Epithelial cell of proximal tubule (primary cell): ENCODE results near the gene SORL1-AS1.

Experiments
- DNase-seq: peaks from one replicate; pipeline ENCODE4 v3.0.0-alpha.2; 2011; ENCODE audit warnings: low read depth
- H3K4me3 ChIP-seq: 2 replicates; pipeline ENCODE4 v1.5.1; 2011; ENCODE audit warnings: low read depth, mild to moderate bottlenecking, low read length
- TF ChIP-seq, protein P1 (sequence below): conservative IDR thresholded peaks from 2 replicates; pipeline ENCODE4 v1.5.1; 2012; ENCODE audit warnings: low read depth, mild to moderate bottlenecking, low read length

The SORL1-AS1 gene

DNA sequence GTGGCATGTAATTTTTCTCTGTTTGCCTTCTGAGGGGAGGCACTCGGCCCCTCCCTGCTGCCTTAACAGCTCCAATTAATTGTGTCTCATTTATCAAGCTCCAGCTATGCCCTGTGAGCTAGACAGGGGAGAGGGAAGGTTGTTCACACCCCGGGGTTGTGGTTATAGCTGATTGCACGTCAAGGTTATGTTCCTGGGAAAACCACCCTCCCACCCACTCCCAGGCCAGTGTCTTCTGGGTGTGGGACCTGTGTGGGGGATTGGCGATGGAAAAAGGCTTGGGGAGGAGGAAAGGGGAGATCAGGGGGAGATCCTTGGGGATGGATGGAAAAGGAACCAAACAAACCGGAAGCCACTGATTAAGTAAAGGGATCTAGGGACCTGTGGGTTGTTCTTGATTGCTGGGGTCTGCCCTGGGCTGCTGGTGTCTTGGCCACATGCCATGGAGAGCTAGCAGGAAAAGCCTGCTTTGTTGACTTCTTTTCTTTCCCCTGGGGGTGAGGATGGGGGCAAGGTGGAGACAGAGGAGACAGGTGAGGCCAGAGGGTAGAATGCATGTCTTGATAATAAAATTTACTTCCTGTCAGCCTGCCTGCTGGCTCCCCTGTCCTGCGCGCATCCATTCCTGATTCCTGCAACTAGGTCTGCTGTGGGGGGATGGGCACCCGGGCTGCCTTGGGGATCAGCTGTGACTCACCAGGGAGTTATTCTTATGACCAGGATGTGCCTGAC, 13.5 kb upstream of the SORL1-AS1 start:
- TF ChIP-seq, protein P1, sequence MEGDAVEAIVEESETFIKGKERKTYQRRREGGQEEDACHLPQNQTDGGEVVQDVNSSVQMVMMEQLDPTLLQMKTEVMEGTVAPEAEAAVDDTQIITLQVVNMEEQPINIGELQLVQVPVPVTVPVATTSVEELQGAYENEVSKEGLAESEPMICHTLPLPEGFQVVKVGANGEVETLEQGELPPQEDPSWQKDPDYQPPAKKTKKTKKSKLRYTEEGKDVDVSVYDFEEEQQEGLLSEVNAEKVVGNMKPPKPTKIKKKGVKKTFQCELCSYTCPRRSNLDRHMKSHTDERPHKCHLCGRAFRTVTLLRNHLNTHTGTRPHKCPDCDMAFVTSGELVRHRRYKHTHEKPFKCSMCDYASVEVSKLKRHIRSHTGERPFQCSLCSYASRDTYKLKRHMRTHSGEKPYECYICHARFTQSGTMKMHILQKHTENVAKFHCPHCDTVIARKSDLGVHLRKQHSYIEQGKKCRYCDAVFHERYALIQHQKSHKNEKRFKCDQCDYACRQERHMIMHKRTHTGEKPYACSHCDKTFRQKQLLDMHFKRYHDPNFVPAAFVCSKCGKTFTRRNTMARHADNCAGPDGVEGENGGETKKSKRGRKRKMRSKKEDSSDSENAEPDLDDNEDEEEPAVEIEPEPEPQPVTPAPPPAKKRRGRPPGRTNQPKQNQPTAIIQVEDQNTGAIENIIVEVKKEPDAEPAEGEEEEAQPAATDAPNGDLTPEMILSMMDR, result no peak
- no peak for DNase-seq
- no peak overlapping the region for H3K4me3 ChIP-seq

DNA sequence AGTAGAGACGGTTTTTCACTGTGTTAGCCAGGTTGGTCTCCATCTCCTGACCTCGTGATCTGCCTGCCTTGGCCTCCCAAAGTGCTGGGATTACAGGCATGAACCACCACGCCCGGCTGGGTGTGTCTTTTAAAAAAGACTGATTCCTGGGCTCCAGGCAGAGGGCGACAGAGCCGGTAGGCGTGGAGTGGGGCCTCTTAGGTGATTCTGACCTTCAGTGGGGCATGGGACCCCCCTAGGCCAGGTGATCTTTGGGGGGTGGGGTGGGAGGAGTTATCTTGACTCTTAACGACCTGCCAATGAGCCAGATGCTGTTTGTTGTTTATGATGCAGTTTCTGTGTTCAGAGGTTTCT, 12.9 kb upstream of the SORL1-AS1 start:
- no peak overlapping the region for H3K4me3 ChIP-seq
- DNase-seq, result no peak
- TF ChIP-seq, protein P1, result no peak

DNA sequence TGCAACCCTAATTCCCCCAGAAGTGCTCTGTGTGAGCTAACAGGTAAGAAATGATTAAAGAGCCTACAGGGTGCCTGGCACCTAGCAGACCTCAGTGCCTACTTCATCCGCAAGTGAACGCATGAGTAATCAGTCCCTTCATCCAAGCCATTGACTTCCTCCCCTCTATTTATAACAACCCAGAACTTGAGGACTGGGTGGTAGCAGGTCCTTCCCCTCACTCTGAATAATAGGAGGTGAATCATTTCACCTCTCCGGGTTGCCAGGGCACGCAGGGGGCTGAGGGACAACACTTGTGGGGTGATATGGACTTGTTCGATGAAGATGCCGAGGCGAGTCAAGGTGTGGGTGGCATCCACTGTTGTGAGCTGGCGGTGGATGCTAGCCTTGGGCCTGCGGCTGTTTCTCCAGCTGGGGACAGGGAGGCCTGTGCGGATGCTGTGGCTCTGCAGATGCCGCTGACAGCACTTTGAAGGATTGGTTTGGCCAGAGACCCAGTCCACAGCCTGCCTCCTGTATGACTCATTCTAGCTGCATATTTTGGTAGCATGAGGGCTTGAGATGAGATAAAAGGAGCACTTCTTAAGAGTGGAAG, 11.7 kb upstream of the SORL1-AS1 start:
- no peak for DNase-seq
- H3K4me3 ChIP-seq, result no peak overlapping the region
- TF ChIP-seq, protein P1, result no peak

DNA sequence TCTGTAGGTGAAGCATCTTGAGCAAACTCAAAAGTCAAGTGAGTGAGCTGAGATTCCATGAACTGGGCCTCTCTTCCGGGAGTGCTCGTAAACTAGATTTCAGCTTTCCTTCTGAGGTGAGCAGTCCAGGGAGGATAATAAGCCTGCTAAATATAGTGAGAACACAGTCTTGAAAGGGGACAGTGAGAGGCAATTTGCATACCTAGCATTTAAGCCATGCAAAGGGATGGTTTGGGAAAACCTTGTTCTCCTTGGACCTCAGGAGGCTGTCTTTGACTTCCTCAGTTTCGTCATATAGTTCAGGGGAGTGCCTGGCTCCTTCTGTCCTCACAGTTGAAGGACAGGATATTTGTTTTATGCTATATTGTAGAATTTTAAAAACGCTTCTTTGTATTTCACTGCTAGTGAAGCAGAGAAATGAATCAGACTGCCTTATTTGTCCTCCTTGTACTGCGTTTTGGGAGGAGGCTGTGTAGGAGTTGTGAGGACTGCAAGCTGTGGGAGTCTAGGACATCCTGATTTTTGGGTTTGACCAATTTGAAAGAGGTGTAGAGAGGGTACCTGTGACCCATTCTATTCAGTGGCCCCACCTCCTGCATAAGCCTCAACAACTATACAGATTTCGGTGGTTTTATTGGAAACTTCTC, 11.0 kb upstream of the SORL1-AS1 start:
- no peak for DNase-seq
- H3K4me3 ChIP-seq, result no peak overlapping the region
- TF ChIP-seq, protein P1, result no peak

DNA sequence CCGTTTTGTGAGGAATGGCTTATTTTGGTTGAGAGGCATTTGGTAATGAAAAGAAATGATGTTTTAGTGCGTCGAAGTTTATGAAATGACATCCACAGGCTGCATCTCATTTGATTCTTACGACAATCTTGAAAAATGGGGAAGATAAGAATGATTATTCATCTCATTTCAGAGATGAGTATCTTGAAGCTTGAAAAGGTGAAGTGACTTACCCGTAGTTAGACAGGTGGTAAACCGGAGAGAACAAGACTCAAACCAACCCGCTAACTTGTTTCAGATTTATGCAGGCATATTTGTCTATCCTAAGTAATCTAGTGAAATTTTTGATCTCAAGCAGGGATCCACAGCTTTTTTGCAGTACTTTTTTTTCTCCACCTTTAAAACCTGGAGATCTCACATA, 9.1 kb upstream of the SORL1-AS1 start:
- TF ChIP-seq, protein P1, result no peak

DNA sequence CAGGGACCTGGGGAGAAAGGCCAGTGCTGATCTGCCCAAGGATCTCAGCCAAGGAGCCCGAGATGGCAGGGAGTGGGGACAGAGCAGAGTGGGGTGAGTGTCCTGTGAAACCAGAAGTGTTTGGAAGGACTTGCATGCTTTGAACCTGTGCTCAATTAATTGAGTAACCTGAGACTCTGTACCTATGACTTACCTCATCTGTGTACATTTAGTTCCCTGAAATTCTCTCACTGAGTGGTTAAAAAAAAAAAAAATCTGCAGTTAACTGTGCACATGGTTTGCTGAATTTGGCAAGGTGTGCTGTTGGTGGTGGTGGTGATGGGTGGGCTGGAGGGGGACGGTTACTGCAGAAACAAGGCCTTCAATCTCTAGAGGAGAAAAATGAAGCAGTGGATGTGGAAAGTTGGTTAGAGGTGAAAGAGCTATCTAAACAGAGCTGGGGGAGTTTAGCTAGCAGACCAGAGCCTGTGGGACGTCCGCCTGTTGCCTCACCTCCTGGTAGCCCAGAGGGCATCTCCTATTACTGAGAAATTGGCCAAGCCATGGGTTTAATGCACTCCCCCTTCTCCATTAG, 8.3 kb upstream of the SORL1-AS1 start:
- no peak for DNase-seq
- TF ChIP-seq, protein P1, result no peak
- no peak overlapping the region for H3K4me3 ChIP-seq

More for the DNA sequence above, 9.1 kb upstream of the SORL1-AS1 start:
- no peak for DNase-seq
- H3K4me3 ChIP-seq, result no peak overlapping the region
